Effector CD8-positive, alpha-beta T cell (primary cell): ENCODE measurements around the gene PTPN3.

ENCODE experiments used
- DNase-seq: peaks from one replicate; lab custom pipeline; 2025; lab: John Stamatoyannopoulos, UW

PTPN3 gene

DNA sequence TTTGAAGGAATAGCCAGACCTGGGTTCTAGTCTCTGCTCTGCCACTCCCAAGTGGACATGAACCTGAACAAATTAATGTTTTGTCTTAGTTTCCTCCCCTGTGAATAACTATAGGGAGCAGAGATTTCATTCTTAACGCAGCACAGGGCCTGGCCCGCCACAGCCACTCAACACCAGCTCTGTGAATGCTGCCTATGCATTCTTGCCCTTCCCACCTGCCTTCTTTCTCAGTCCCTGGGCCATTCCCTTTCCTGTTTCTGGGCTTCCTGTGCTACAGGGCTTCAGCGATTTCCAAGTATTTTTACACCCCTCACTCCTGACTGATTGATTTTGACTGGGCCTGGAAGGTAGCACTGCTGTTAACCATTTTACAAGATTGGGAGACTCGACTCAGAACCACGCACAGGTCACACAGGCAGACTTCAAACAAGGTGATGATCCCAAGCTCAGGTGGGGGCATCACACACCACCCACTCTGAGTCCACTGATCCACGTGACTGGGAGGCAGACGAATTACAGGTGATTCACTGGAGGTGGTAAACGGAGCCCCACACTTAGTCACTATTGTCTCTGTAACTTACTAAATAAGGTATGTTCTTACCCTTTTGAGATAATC is 21.4 kb downstream of the PTPN3 start:
- no peak for DNase-seq

DNA sequence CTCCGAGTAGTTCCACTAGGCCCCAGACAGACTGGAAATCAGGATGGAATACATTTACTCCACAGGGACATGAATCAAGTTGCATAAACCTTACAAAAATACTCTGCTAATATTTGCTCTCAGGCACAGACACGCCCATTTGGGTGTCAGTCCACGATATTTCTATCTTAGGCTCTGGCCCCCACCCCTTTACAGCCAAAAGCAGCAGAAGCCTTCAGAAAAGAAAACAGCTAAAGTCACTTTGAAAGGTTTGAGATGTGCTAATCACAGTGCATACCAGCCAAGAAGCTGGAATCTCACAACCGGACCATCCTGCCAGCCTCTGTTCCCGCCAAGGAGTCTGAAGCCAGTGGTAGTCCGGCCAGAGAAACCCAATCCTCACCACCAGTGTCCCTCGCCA is 22.6 kb downstream of the PTPN3 start:
- no peak for DNase-seq

DNA sequence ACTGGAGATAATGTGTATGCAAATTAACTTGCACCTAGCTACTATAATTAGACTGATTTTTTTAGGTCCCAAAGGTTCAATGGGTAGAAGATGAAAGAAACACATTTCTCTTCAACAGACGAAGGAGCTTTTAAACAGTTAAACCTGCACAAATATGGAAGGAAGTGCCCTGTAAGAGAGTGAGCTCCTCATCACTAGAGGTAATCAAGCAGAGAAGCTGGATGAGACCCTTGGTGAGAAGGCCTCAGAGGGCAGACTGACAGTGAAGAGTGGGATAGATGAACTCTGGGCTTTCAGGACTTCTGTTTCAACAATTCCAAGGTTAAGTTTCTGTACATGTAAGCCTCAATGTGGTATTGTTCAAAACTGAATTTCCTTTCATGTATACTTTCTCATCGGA is 23.2 kb downstream of the PTPN3 start:
- no peak for DNase-seq

DNA sequence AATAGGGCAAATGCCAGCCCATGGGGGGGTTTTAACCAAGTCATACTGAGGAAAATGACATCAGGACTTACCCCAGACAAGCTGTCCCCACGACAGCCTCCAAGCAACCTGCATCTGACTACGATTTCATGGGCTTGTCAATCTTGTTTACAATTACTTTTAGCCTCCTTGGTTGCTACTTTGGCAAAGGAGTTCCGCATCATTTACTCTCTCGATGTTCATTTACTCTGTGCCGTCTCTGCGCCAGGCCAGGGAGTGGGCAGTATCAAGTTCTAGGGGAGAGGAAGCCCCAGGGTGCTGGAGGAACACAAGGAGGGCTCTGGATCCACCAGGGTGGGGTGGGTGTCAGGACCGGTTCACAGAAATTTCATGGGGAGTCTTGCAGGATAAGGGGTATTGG is 23.9 kb downstream of the PTPN3 start:
- DNase-seq: no peak

DNA sequence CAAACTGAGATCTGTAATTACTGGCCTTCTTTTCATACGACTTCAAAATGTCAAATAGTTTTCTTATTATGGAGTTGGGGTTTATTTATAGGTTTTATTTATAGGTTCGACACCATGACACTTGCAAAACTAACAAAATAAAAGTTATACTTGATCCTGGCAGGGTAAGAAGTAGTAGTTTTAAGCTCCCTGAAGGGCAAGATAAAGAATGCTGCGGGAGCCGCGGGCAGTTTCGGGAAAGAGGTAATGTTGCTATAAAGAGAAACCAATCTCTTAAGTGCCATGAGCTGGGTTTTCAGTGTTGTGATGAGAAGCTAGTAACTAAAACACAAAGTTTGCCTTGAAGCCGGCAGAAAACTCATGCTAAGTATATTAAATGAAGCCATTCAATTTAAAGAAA is 24.8 kb downstream of the PTPN3 start:
- no peak for DNase-seq

DNA sequence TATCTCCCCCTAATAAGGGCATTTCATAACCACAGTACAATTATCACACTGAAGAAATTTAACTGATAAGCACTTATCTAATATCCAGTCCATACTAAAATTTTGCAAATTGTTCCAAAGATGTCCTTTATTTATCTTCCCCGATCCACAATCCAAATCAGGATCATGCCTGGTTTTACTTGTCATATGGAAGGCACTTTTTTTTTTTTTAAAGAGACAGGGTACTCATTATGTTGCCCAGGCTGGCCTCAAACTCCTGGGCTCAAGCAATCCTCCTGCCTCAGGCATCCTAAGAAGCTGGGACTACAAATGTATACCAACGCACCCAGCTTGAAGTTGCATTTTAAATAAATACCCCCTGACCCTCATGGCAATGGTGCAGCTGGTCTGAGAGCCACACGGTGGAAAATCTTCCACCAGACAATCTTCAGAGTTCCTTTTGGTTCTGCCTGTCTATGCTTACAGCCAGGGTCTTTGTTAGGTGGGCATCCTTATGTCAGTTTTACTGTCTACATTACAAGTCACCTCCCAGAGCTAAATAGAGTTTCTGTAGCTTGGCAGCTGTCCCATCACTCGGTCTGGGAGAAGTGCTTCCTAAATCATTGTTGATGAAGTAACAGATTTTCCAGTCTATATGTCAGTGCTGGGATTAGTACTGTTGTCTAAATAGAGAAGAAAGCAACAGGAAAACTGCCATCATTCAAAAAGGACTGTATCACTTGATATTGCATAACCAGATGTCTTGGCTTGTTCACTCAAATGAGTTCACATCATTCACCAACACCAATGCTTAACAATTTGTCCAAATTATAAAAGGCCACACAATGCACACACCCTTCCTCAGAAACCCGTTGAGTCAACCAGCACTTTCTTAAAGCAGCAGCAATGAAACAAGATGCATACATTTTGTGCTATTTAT is 26.4 kb downstream of the PTPN3 start:
- DNase-seq: no peak

DNA sequence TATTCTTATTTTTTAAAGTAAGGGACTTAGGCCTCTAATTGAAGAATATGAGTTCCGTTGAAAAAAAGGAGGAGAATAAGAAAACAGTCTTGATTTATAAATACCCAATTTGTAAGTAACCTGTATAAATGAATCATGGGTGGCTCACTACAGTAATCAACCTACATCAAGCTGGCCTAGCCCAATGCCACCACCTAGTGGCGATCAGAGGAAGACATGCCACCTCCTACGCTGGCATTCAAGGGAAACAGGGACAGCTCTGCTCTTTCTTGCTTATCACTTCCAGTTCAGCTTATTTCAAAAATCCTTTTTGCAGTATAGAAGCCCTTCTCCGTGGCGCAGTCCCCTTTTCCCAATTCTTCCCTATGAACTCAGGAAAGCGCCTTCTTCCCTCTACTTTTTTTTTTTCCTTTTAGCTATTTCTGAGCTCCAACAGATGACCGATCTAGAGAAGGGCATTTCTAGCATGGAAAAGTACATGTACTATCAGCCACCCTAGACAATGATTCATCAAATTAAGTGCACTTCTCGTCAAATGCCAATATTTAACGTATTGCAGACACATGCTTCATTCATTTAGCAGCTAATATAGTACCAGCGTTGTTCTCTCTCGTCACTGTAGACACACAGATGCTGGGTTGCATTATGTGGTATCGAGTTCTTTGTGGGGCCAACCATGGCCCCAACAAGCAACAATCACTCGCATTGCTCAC is 28.3 kb downstream of the PTPN3 start:
- no peak for DNase-seq

DNA sequence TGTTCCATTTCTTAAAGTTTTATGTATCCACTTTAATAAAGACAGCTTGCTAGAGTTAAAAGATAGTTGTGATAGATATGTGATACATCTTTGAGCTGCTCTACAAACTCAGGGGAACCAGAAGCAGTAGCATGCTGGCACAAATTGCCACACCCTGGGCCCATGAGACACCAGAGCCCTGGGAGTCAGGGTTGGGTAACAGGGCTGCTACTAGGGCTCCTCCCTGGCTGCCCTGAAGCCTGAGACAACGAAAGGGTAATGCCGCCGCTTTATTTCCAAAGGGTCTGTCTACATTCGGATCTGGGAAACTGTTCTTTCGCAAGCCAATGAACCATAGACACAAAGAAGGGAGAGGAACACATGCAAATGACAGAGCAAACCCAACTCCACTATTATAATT is 29.2 kb downstream of the PTPN3 start:
- DNase-seq: no peak

DNA sequence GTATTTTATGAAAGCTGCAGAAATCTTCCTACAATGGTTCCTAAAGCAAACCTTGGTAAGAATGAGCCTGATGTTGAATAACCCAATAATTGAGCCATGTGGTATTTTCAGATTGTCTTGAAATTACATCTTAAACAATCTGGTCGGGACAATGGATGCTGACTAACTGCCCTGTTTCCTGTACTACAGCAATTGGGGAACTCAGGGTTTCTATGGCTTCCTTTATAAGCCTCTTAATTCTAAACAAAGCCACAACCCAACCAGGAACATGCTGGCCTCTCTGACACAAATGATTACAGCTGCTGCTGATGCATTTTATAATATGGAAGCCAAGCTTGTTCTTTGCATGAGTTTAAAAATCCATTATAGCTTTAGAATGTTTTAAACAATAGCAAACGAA is 30.2 kb downstream of the PTPN3 start:
- no peak for DNase-seq

DNA sequence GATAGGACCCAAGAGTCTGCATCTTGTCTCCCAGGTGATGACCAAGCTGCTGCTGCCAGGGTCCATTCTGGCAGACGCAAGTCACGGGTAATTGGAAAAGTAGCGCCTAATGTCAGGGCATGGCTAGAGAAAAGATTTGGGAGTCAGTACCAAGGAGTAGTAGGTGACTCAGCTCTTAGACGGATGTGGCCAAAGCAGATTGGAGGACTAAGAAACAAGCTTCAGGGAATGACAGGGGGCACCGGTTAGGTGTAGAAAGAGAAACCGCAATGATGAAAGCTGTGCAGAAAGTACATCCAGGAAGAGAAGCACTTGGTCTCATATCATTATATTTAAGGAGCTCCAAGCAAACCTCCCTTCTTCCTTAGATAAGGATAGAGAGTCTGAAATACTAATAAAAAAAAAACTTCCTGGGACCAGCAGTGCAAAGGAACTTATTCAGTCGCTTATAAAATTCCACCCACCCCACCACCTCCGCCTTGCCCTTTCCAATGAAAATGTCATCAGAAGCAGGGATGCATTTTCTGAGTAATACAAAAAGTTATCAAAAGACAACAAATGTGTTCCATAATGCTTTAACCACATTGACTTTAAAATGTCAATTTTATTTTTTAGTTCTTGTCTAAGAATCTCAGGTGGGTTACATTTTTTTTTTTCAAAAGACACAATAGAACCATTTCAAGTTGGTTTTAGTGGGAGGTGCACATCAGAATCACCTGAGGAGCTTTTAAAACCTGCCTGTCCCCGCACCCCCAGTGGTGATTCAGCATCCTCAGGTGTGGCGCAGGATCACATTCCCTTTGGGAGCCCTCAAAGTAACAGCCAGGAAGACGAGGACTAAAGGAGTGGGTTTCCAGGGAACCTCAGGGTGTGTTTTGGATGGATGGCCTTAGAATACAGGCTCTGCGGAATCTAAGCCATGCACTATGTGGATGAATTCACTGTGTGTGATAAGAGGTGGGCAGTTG is 31.2 kb downstream of the PTPN3 start:
- DNase-seq: no peak

DNA sequence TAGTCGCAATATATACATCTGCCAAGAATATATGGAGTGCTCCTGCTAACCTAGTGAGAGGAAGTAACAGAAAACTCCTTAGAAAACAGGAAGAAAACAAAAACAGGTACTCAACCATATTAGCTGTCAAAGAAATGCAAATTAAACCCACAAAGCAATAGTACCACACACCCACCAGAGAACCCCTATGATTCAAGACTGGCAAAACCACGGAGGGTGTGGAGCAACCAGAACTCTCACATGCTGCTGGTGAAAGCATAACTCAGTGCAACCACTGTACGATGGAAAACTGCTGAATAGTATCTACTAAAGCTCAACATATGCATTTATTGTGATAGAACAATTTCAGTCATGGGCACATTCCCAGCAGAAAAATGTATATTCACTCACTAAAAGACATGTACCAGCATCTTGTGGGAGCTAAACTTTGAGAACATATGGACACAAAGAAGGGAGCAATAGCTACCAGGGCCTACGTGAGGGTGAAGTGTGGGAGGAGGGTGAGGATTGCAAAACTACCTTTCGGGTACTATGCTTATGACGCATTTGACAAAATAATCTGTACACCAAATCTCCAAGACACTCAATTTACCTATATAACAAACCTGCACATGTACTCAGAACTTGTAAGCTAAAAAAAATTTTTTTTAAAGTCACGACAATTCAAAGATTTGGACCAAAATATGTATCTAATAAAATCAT is 34.0 kb downstream of the PTPN3 start:
- no peak for DNase-seq

DNA sequence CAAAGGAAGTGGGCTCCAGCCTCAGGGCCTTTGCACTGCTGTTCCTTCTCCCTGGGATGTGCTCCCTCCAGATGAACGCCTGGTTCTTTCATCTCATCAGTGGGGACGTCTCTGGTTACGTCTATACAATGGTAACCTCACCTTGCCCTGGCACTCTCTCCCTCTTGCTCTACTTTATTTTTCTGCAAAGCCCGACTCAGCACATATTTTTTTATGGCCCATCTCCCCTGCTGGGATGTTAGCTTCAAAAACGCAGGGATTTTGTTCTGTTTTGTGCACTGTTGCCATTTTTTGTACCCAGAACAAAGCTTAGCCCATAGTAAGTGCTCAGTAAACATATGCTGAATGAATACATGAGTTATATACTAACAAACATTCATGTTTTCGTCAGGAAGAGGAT is 37.5 kb downstream of the PTPN3 start:
- DNase-seq: no peak

DNA sequence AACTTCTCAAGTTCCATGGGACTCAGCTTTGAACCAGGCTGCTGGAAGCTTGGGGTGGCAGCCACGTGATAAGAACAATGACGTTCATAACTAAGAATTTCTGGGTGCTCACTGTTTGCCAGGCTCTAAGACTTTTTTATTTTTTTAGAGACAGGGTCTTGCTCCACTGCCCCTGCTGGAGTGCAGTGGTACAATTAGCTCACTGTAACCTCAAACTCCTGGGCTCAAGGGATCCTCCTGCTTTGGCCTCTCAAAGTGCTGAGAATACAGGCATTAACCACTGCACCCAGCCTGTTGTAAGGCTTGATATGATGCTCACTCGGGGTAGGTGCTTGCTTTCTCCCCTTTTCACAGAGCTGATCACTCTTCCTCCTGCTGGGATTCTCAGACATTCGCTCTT is 38.7 kb downstream of the PTPN3 start:
- DNase-seq: no peak

DNA sequence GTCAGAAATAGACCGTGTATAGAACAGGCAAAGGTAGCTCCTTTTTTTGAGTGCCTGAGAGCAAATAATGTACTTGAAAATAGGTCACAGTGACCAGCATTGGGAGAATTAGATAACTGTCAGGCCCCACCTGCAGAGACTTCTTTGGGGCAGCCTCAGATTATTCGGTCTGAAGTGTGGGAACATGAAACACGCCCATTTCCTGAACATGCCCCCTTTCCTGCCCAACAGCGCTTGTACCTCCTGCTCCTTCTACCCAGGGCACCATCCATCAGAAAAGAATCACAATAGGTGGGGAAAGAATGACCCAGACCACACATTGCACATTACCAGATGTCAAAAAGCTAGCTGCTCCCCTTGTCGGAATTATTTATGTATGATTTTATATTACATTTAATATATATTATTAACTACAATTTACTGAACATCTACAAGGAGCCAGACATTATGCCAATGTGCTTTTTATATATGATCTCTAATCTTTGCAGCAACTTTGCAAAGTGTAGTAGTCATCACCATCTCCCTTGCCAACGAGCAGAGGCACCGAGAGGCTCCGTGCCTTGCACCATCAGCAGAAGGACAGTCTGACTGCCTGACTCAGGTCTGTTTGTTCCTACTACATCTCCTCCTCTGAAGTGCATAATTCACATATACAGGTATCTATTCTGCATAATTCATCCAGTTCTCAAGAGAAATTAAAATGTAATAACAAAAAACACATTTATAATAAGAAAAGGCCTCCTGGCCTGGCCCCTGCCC is 39.5 kb downstream of the PTPN3 start:
- DNase-seq: no peak

DNA sequence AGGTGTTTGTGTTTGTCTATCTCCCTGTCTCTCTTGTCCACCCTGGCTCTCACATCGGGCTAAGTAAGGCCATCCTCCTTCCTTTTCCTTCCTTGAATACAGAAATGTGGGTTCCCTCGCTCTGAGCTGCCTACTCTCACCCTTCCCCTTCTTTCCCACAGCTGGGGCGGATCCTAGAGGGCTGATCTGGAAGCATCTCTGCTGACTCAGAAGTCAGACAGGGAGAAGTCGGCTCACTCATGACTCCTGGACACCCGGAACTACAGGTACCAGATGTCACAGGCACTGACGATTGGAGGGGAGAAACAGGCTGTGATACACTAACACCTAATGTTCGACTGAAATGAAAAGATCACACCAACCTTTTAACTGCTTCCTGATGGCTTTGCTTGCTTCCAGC is 41.3 kb downstream of the PTPN3 start:
- DNase-seq: no peak

DNA sequence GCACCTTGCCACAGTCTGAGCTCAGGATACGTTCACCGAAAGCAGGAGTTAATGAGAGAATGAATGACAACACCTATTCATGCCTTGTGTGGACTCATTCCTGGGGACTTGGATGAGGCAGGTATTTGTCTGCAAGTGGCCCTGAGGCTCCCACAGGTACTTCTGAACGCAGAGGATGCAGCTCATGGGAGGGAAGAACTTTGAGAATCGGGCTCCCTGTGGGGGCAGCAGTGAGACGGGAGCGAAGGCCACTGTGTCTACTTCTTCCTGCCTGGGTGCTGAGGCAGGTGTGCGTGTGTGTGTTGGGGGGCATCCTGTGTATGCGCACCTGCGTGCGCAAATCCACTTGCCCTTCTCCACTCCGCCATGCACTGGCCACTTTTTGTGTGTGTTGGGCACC is 42.2 kb downstream of the PTPN3 start:
- no peak for DNase-seq

DNA sequence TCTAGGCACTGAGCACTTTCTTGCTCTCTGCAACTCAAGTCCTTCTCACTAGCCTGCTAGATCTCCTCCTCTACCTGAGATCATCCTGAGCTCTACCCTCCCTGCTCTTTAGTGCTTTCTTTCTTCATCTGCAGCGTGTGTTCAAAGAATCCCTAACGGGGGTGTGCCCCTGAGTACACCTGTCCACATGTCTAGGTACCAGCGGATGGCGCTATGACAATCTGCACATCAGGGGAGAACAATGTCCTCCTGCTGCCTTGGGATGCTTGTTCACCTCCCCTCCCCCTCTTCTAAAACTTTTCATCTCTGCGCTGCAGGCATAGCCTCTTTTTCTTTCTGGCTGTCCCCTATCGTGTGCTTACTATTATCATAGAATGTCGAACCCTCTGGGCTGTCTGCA is 42.7 kb downstream of the PTPN3 start:
- no peak for DNase-seq

DNA sequence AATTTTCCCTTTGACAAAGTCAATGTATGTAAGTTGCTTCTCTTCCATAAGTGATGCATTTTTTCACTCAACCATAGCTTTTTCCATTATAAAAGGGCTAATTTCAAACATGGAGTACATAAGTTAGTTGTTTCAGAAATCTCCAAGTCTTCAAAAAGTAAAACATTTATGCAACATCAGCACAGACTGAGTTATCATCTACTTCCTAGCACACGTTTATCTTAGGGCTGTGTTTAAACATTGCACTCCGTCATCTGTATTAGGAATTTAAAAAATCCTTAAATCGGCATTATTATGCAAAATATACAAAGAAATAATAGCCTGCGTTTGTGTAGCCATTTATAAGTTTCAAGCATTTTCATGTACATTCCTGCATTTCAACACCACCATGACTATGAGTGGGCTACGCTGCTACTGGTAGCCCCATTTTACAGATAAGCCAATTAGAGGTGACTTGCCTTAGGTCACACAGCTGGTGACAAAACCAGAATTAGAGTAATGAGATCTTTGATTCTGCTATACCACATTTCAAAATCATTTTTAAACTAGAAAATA is 43.4 kb downstream of the PTPN3 start:
- no peak for DNase-seq

DNA sequence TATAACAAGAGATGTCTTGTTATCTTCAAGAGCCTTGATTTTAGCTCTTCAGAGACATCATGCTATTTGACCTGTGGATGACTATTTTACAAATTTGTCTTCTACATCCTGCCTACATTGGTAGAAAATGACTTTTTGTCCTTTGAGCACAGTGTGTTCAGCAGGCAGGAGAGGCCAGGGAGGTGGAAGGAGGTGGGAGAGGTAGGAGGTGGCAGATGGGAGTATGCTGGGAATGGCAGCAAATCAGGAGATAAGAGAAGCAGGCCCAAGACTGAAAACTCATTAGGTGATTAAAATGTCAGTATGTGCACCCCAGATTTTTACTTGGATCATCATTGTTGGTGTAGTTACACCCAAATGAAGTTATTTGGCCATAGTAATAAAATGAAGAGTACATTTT is 44.1 kb downstream of the PTPN3 start:
- DNase-seq: no peak

DNA sequence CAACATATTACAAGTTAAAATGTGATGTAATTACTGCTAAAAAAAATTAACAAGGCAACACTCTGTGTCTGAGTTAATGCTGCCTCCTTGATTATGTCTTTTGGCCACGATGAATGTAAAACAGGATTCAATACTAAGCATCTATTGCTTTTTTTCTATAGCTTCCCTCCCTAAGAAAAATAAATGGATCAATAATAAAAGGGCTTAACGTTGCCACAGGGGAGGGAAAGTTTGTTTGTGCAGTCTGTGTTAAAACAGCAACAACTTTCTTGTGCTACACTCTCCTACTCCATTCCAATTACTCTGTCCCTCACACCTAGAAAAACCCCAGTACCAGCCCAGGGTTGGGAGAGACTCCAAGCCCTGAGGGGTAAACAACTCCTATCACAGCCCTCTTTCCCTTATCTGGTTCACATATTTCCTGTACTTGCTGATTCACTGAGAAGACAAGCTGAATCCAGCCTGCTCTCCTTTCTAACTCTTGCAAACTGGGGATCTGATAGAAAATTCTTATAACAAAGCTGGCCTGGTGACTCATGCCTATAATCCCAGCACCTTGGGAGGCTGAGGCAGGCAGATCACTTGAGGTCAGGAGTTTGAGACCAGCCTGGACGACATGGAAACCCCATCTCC is 44.8 kb downstream of the PTPN3 start:
- no peak for DNase-seq
